GM21576 (cell line): ENCODE data around the gene PSMD12.
A peak's percentile ranks its signal among the peaks of the same experiment; 100 is the strongest.
"Not testable (repeated sequence)": the region's sequence is repeated elsewhere in the genome, so short reads cannot be mapped to it uniquely, and the experiment has no call there.

ENCODE experiments used
- ATAC-seq: cut with Tn5 transposase; IDR thresholded peaks from one replicate; pipeline ENCODE4 v1.9.1; 2021; ENCODE audit warnings: mild to moderate bottlenecking, moderate library complexity; ENCODE audit not compliant: unreplicated experiment

Gene PSMD12

DNA sequence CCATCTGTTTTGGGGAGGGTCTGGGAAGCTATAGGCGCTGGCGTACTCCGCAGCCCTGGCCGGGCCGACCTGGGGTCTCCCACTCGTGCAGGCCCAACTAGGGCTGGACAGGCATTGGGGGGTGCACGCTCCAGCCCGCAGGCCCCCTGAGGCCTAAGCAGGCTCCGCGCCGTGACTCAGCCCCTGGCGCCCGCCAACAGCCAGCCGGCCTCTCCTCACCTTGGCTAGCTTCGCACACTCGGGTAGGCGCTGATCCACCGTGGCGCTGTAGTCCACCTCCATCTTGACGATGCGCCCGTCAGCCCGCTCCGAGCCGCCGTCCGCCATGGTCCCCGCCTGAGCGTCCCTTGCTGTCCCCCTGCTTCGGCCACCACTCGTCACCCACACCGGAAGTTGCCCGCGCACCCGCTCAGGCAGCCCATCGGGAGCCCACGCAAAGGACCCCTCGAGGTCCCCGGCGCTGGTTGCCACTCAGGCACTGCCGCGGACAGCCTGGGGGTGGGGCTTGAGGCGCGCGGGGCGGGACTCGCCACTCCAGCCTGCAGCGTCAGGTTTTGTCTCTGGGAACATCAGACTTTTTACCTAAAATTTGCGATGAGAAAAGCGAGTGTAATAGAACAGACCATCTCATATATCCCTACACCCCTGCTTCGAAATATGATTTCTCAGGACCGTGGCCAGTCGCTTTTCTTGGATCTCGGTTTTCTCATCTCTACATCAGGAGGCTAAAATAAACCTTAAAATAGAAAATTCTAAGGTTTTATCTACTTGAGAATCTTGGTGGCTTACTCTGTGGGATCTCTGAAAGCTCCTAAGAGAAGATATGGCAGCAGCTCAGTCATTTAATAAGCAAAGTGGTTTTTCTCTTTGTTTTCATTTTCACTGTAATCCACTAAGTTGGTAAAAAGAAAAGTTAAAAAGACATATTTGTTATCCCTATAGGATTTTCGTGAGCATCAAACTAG is at the start of gene PSMD12:
TSS of gene PSMD12 (minus strand) at position 385 of the 965 bp plus-strand sequence. CDS start at position 327, 58 bp downstream.
- ATAC-seq = peak; percentile 87

DNA sequence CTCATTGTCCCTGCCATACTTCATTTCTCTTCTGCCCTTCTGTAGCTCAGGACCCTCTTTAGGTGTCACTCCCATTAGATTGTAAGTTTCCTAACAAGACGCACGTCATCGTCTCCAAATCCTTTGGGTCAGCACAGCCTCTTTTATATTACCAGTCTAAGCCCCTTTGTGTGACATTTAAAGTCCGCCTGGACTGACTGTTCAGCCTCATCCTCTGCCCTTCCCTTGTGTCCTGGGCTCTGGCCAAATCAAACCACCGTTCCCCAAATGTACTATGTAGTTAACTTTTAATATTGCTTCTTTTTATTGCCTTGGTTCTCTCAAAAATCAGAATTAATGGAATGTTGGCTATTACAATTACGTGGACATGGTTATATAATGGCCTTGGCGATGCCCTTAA is 48.9 kb upstream of the PSMD12 start:
- no peak for ATAC-seq

DNA sequence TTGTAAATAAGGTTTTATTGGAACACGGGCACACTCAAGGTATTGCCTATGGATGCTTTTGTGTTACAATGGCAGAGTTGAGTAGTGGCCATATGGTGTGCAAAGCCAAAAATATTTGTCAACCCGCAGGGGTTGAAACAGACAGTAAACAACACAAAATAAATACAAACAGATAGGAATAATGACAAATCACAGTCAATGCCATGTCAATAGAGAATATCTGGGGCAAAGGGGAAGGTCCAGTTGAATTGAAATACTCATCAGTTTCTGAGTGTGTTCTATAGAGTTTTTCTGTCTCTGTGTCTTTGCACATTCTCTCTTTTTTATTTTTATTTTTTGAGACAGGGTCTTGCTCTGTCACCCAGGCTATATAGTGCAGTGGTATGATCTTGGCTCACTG is 48.2 kb upstream of the PSMD12 start:
- no peak for ATAC-seq

DNA sequence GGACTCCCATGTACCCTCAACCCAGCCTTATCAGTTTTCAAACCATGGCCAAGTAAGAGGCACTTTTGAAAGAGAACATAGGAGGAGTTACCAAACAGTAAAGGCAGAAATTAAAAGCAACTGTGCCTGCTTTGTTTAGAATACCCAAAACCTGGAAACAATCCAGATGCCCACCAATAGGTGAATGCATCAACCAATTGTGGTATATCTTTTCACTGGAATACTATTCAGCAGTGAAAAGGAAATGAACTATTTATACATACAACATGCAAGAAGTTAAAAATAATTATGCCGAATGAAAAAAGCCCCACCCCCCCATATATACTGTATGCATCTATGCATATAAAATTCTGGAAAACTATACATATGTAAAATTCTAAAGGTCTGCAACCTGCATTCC is 47.8 kb upstream of the PSMD12 start:
- ATAC-seq = no peak

DNA sequence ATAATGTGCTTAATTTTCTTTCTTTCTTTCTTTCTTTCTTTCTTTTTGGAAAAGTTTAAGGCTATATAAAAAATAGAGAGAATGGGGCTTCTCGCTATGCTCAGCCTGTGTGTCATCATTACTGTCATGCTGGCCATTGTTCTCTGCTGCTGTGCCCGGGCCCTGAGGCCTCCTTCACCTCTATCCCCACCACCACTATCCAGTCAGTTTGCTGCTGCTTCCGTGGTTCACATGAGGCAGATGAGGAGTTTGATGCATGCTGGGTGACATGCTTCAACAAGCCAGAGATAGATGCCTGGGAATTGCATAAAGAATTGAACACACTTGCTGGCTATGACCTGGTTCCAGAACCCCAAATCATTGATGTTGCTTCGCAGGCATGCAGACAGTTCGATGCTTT is 47.0 kb upstream of the PSMD12 start:
- no peak for ATAC-seq

DNA sequence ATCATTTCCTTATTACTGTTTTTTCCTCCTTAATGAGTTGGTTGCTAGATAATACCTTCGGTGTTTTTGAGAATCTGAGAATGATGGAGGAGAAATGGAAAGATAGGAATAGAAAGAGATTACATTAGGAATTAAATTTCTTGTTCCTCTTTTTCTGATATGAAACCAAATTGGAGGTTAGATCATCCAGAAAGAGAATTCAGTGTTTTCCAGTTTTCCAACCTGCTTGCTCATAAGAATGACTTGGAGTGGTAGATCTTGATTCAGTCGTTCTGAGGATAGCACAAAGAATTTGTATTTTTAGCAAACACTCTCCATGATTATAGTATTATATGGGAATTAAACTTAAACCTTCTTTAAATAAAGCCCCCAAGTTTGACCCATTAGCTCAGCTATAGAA is 46.6 kb upstream of the PSMD12 start:
- ATAC-seq = no peak

DNA sequence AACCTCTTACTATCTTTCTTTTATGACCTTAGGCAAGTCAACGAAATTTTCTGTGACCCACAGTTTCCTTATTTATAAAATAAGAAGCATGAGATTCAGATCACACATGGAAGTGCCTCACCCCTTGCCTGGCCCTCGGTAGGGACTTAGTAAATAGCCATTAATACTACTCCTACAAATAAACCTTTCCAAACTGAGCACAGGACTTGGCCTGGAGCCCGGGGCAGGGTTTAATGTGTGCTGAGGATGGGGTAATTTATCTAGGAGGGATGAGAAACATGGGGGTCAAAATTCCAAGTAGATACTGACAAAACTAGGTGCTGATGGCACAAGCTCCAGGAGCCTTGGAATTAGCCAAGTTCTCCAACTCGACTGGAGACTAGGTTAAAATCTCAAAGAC is 45.7 kb upstream of the PSMD12 start:
- ATAC-seq = no peak

DNA sequence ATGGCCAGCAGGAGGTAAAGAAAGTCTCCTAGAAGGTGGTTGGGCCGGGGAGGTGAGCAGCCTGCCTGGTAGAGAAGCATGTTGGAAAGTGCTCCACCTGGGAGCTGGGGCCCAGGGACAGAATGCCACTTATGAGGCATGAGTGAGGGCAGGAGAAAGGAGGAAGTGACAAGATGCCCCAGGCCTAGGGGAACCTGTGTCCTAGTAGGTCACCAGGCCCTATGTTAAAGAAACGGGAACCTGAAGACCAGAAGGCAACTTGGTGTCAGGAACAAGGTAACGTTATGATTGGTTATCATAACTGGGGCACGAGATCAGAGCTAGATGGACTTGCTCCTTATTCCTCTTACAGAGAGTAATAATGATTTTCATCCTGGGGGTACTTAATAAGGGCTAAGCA is 45.0 kb upstream of the PSMD12 start:
- no peak for ATAC-seq

DNA sequence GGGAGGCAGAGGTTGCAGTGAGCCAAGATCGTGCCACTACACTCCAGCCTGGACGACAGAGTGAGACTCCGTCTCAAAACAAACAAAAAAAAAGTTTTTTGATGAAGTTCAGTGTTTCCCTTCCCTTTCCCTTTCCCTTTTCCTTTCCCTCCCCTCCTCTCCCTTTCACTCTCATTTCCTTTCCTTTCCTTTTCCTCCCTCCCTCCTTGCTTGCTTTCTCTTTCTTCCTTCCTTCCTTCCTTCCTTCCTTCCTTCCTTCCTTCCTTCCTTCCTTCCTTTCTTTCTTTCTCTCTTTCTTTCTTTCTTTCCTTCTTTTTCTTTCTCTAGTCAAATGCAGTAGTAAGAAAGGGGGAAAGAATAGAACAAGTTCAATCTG is 42.1 kb upstream of the PSMD12 start:
- ATAC-seq = not testable (repeated sequence)

DNA sequence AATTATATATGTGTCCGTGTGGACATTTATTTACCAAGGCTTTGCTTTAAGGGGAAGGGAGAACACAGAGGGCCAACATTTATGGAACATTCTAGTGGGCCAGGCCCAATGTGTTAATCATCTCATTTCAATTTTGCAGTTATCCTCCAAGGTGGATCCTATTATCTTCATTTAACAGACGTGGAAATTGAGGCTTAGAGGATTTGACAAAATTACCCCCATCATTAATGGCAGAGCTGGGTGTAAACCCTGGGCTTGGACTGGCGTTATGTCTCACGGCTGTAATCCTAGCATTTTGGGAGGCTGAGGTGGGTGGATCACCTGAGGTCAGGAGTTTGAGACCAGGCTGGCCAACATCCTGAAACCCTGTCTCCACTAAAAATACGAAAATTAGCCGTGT is 37.1 kb upstream of the PSMD12 start:
- no peak for ATAC-seq

DNA sequence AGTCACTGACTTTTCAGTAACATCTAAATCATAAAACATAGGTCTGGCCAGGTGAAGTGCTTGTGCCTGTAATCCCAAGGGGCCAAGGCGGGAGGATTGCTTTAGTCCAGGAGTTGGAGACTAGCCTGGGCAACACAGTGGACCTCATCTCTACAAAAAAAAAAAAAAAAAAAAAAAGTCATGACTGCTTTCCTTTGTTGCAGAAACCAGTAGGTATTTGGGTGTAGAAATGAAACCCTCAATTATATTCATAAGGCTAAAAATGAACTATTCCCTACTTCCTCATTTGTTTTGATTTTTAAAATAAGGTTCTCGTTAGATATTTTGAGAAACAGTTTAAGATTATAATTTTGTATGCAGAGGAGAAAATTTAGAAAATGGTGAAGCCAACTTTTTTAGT is 36.7 kb upstream of the PSMD12 start:
- ATAC-seq = no peak

DNA sequence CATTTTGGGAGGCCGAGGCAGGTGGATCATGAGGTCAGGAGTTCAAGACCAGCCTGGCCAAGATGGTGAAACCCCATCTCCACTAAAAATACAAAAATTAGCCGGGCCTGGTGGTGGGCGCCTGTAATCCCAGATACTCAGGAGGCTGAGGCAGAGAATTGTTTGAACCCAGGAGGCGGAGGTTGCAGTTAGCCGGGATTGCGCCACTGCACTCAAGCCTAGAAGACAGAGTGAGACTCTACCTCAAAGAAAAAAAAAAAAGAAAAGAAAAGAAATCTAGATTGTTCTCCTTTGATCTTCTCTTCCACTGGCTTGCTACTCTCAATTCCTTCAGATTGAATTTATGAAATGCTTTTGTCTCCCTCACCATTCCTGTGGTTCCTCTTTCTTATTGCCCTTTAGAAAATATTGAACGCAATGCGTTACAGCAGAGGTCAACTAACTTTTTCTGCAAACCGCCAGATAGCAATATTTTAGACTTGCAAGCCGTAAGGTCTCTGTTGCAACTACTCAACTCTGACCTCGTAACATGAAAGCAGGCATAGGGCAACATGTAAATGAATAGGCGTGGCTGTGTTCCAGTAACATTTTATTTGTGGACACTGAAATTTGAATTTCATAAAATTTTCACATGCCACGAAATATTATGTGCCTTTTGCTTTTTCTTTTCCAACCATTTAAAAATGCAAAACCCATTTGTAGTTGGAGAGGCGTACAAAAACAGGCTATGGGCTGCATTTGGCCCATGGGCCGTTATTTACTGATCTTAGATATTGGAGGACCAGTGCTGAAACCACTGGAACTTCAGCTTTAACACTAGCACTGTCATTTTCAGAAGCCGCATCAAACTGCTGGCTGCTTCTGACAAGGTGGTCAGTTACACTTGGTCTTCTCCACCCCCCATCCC is 35.5 kb upstream of the PSMD12 start:
- no peak for ATAC-seq

DNA sequence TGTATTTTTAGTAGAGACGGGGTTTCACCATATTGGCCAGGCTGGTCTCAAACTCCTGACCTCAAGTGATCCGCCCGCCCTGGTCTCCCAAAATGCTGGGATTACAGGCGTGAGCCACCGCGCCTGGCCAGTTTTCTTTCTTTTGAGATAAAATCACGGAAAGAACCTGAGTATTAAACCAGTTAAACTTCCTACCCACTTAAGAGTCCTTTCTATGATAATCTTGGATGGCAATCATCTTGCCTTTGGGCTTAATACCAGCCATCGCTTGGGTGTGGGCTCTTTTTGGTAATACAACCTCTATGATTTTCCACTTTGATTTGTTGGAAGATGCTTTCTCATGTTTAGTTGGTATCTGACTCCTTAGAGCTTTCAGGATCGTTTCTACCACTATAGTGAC is 34.7 kb upstream of the PSMD12 start:
- ATAC-seq = no peak

DNA sequence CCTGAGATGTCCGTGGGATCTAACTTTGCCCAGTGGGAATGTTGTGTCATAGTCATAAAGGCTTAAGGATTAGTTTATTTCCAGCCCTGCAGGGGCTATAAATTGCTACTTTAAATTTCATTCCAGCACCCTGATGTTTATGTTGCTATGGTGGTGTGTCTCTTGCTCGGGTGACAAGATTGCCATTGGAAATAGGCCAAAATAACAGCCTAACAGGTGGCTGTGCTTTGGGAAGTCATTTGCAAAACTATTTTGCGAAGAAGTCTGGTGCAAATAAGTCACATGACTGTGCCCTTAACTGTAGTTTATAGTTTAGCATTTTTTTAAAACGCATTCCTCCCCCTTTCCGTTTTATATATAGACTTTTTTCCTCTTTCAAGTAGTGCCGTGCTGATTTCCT is 33.8 kb upstream of the PSMD12 start:
- ATAC-seq = no peak

DNA sequence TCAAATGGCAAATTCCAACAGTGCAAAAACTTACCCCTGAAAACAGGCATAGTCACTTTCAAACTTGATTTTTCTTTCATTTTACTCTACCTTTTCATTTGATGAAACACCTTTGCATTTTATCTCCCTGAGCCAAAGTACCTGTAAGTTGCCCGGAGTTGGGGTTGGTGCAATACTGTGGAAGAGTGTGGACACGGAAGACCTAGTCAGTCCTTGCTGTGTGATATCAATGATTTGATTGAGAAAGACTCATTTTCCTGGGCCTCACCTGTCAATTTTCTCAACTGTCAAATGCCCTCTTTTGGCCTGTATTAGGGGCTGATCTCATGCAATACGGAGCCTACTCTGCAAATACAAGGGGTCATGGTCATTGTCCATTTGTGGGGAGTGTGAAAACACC is 33.3 kb upstream of the PSMD12 start:
- no peak for ATAC-seq

DNA sequence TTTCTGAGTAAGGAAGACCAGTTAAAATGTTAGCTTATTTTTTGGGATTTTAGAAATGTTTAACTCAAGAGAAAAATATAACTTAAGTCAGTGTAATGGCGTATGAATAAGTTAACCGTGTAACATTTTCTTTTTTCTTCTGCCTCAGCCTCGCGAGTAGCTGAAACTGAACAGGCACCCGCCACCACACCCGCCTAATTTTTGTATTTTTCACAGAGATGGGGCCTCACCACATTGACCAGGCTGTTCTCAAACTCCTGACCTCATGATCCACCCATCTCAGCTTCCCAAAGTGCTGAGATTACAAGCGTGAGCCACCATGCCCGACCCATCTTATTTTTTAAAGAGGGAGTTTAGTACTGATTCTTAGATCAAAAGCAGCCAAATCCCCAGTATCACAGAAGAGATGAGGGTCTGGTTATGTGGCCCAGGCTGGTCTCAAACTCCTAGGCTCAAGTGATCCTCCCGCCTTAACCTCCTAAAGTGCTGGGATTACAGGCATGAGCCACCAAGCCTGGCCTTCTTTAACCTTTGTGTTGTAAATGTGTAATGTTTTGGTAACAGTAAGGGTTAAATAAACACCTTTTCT is 27.5 kb upstream of the PSMD12 start:
- ATAC-seq = no peak

DNA sequence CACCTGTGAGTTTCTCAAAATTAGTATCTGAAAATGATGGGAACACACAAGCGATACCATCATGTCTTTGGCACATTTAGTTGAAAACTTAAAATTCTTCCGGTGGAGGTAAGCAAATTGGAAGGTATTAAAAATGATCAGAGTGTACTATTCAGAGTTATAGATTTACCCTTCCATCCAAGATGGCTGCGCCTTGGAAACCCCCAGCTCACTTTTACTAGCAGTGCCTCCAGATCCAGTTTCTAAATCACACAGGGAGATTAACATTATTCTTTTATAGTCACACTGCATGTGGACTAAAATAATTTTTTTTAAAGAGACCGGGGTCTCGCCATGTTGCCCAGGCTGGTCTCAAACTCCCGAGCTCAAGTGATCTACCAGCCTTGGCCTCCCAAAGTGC is 25.7 kb upstream of the PSMD12 start:
- ATAC-seq = no peak

DNA sequence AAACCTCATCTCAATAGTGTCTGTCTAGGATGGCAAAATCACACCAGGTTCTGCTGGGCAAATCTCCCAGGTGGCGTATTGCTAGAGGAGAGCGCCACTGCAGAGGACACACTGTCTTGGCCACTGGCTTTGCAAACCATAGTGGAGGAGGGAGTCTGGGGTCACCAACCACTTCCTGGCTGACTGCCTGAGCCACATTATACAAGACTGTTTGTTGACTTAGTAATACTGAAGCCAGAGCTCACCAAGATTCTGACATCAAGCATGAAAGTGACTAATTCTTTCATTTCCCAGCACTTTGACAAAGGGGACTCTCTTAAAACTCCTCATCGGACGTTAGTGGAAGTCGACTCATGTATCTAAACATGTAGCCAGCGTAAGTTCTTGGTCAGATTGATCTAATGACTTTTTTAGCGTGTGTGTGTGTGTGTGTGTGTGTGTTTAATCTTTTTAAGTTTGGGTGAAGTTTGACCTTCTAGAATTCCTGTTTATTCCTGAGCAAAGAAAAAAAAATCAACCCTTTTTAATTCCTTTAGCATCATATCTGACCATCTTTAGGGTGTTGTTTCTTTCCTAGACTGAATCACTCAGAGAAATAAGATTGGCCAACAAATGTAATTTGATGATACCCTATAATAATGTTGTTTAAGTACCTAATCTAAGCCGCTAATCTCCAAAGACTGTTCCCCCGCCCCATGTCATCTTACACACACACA is 24.4 kb upstream of the PSMD12 start:
- peak; percentile 83 for ATAC-seq

DNA sequence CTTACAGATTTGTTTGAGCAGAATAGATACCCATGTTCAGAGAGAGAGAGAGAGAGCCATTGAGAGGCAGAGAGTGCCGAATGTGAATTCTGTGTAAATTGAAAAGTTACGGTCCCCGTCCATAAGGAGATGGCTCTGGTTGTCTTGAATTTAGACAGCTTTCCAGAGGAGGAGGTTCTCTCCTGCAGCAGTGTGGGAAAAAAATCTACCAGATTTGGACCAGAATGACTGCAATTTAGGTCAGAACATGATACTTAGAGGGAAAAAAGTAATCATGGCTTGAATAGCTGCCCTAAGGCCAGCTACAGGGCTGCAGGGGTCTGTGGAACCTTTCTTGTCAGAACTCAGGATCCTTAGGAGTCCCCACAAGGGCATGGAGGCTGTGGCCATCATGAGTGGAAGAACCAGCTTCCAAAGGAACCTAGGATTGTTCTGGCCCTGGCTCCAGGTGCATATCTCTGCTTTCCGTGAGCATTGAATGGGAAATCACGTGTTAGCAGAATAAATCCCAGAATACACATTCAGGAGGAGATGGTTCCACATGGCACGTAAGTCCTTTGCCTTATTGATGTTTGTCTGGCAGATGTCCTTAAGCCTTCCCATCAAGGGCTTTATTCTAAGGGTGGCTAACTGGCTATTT is 23.7 kb upstream of the PSMD12 start:
- ATAC-seq = no peak

DNA sequence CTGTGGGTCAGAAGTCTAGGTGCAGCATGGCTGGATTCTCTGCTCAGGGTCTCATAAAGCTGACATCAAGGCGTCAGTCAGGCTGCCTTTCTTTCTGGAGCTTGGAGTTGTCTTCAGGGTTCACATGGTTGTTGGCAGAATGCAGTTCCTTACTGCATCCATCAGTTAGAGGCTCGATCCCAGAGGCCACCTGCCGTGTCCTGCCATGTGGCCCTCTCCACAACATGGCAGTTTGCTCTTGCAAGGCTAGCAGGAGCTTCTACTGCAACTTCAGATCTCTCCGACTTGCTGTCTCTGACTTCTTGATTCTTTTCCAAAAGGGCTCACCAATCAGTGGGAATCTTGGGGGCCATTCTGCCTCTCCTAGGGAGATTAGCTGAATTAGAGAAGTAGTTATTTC is 22.6 kb upstream of the PSMD12 start:
- no peak for ATAC-seq
